Stimulated activated CD4-positive, alpha-beta T cell treated with anti-CD3 and anti-CD28 coated beads, Interleukin-12 subunit alpha, Interleukin-12 subunit beta, amount 100 ng/mL, for 48 hours (primary cell): ENCODE data around the gene HDC.

Source experiments
- DNase-seq, 3 donors: peaks; one replicate each; pipeline ENCODE4 v3.0.0-alpha.2; 2020; ENCODE audit warnings: low read depth in 2 of 3, low spot score in 1 of 3

HDC gene

DNA sequence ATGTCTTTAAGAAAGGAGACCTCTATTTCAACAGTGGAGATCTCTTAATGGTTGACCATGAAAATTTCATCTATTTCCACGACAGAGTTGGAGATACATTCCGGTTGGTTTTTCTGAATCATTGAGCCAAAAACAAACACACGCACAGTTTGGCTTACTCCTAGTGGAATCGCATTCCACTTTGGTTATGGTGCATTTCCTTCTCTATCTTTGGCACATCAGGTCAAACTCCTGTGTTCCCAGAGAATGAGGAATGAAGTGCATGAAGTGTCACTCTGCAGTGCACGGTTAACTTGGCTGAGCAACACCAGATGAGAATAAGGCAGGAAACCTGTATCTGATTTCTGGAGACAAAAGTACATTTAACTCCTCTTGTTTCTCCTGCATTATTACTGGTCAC, 38.5 kb downstream of the HDC start:
- DNase-seq, result no peak

DNA sequence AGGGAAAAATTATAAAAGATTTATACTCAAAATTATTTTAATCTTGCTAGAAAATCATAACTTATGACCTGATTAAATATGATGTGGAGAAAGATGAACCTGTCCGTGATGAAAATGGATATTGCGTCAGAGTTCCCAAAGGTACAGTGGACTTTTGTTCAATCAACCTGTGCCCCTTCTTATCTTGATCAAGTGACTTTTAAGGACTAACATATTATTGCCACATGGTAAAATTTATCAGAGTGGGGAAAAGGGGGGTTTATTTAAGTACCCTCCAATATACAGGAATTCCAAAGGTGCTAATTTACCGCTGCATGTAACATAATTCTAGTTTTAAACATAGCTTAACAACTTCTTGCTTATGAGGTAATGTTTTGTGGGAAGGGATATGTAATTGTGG, 39.6 kb downstream of the HDC start:
- DNase-seq, result no peak

DNA sequence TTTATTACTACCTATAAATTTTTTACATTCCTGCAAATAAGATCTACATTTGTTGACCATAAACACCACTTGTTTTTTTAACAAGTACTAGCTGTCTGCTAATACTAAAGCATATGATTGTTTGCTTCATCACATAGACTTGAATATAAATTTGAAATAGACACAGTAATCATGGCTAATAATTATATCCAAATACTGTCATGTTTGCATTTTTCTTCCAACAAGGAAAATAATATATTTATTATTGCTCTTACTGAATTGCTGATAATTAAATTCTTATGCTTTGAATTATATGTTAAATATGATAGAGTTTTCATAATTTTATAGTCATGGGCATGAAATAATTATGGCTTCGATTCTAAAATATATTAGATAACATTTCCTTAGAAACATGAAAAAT, 40.5 kb downstream of the HDC start:
- DNase-seq, result no peak

DNA sequence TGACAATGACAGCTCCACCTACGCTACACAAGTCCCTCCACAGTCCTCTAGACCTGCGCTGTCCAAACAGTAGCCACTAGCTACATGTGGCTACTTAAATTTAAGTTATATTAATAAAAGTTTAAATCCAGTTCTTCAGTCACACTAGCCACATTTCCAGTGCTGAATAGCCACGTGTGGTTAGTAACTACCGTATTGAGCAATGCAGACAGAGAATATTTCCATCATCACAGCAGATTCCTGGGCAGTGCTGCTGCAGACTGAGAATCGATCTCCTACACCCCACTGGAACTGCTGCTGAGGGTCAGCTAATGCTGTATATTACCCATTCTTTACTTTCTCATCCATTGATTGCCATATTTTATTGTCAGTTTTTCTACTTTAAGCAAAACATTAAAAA, 40.9 kb downstream of the HDC start:
- no peak for DNase-seq

DNA sequence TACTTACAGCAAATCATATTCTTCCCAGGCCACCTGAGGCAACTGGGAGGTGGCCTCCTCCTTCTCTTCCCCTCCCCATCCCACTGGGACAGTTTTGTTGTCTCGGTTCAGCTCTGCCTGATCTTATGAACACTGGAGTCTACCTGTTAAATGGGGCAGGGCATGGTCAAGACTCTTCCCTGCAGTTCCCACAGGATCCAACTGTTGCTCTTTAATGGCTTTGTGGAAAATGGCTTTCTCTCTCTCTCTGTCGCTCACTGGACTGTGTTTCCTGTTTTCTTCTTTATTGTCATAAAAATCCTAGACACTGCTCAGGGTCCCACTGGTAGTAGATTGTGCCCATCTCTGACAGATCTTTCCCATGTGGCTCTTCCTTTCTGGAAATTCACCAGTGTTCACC, 43.3 kb downstream of the HDC start:
- no peak for DNase-seq

DNA sequence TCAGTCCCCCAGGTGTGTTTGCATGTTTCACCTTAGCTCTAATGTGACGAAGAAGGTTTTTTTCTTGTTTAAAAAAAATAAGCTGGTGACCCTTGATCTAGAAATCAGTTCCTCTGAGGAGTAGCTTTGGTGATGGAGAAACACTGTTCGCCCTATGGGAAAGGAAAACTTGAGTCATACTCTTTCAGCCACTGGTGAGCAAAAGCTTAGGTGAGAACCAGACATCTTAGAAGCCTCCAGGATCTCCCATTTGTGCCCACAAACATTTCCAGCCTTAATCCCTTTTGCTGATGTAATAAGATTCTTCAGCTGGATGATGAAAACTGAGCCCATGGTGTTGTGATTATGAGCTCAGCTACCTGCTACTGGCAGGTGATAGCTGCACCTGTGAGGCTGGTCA, 45.7 kb downstream of the HDC start:
- DNase-seq, result no peak

DNA sequence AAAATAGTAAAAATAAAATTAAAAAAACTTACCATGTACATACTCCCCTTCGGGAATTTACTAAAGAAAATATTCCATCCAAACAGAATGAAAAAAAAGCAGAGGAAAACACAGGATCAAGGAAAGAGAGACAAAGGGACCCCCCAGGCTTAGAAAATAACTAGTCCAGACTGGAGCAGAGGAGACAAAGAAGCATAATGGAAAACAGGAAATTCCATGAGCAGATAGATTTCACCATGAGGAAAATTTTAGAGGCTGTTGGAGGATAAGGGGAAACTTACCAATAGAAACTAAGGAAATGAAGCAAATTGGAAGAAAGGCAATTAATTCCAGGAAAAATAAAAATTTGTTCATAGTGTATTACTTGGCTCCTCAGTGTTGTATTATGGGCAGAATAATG, 46.8 kb downstream of the HDC start:
- no peak for DNase-seq

DNA sequence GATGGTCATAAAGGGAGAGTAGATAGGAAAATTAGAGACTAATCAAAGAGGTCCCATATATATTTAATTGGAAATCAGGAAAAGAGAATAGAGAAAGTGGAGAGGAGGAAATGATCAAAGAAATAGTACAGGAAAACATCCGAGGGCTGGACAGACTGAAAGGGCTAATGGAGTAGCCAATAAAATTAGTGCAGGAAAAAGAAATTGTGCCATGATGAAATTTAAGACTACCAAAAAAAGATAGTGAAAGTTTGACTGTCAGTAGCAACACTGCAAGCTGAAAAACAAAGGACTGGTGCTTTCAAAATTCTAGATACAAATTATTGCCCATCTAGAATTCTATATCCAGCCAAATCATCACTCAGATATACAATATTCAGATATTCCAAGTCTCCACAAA, 47.2 kb downstream of the HDC start:
- no peak for DNase-seq

DNA sequence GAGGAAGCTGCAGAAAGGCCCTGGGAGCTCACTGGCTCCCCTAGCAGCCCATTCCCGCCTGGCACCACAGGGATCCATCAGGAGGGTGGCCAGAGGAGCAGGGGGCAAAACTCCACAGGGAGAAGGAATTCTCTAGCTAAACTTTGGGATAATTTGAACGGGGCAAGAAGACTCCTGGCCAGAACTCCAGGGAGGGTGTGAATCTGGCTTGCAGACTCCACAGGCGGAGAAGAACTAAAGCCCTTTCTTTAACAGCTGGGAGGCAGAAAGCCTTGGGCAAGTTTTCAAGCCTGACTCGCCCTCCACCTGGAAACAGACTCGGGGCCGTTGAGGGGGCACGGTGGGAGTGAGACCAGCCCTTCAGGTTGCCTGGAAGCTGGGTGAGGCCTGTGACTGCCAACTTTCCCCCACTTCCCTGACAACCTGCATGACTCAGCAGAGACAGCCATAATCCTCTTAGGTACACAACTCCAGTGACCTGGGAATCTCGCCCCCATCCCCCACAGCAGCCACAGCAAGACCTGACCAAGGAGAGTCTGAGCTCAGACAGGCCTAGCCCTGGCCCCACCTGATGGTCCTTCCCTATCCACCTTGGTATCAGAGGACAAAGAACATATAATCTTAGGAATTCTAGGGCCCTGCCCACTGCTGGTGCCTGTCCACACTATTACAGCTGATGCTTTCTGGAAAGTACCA, 54.9 kb downstream of the HDC start:
- no peak for DNase-seq

DNA sequence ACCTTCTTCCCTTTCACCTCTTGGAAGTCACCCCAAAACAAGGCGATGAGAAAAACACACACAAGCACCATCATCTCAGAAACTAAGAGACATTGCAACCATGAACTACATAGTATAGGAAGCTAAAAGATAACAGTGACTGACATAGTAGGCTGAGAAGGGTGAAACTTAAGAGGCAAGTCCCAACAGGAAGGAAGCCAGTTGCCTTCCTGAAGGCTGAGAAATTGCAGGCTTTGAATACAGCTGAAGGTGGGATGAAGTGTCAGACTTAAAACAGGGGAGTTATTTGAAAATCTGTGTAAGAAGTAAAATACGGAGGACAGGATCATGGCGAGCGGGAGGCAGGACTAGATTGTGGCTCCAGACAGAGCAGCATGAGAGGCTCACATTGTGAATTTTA, 55.7 kb downstream of the HDC start:
- no peak for DNase-seq

DNA sequence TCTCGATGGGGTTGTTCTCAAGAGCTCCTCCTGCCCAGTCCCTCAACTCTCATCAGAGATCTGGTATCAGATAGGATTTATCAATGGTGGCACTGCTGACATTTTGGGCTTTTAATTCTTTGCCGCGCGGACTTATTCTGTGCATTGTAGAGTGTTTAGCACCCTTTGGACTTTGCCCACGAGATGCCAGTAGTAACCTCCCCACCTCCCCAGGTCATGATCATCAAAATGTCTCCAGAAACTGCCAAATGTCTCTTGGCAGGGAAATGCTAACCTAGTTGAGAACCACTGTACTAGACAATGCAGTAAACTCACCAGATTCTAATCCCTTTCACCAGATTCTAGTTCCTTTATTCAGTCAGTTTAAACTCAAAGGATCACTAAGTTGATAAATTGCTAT, 59.5 kb downstream of the HDC start:
- DNase-seq, result no peak

DNA sequence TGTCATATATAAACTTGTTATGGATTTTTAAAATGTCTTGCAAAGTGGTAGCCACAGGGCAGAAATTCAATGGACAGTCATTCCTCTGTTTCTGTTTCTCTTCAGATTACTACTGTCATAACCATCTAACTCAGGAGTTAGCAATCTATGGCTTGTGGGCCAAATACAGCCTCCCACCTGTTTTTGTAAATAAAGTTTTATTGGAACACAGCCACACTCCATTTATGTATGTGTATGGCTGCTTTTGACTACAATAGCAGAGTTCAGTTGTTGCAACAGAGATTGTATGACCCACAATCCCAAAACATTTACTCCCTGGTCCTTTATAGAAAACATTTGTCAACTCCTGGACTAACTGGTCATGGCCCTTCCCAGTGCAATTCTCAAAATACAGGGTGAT, 63.5 kb downstream of the HDC start:
- DNase-seq, result no peak

DNA sequence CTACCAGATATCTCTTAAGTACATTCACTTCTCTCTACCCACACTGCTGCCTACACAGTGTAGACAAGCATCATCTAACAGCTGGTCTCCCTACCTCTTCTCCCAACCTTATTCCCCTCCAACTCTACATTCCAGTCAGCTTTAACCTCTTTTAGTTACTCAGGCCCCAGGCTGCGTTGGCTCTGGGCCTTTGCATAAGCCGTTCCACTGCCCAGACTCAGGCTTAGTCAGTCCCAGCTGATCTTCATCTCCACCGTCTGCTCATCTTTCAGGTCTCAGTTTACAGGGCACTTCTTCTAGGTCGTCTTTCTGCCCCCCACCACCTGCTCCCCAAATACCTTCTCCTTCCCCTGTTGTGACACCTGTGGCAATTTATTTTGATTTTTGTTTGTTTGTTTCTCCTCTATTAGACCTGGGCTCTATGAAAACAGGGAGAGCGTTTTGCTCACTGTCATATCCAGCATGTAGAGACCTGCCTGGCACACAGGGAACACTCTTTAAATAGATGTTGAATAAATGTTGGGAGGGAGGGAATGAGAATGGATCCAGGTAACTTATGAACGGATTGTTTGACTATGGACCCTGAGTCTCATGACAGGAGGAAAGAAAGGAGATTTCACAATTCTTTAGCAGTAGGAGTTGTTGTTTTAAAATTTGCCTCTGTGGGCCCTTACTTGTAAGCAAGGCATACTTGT, 72.5 kb downstream of the HDC start:
- DNase-seq, result no peak

DNA sequence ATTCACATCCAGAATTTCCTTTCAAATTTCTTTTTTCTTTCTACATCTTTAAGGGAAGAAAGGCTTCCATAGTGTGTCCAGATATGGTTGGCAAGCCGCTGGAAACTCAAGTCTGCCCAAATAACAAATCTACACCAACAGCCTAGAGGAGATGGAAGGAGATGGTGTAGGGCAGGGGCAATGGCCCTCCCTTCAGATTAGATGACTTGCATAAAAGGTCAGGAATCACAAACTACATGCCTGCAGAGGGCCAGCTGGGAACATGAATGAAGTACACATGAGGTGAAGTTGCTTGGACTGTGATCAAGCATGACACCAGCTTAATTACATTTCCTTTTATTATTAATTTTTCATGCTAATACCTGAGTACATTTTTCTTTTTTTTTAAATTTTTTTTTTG, 73.4 kb downstream of the HDC start:
- no peak for DNase-seq
